ENCODE data around the gene HNRNPA2B1. TPM values are rescaled to one million over a fixed set of nuclear protein-coding genes. Genes with fewer than 3 reads are reported as not detected.

HNRNPA2B1 gene
- total and polyA plus RNA-seq, 2 of the 8 experiments (the other 6 are each of a cell fraction or from before 2014, with no cell fraction given): 276 to 1,255 TPM

- H3K4ac ChIP-seq (replicated peaks; ENCODE audit: insufficient read length, low read depth, low read length): no peak overlapping the region
- no peak for FAIRE-seq
- H4K8ac ChIP-seq (ENCODE audit: extremely low read depth, insufficient read depth, low read length): no peak overlapping the region
- peaks cover 0 to 15% (median under 1%) of the 10 kb centered on the region in 4 experiments; a peak in 2 of 8 replicates for H3K36me3 ChIP-seq (ENCODE audit: control insufficient read depth in 2 of 4, insufficient read depth in 4 of 4, low read length in 3 of 4)
- no peak overlapping the region for H3K56ac ChIP-seq (replicated peaks; ENCODE audit: insufficient read length, low read depth, low read length)
- no peak overlapping the region for H3K4me3 ChIP-seq (ENCODE audit: extremely low read depth in 1 of 4, insufficient read depth in 2 of 4, low read depth in 3 of 4, low read length in 4 of 4)
- no peak overlapping the region for H2AK5ac ChIP-seq (ENCODE audit: low read depth, low read length)
- DNase-seq (ENCODE audit: low read depth in 1 of 2, low spot score in 2 of 2): no peak
- H2AFZ ChIP-seq (ENCODE audit: low read length): no peak overlapping the region
- H3K79me1 ChIP-seq (ENCODE audit: low read depth, low read length): peaks cover 15% of the 10 kb centered on the region
- no peaks in the 10 kb centered on the region for H3K23me2 ChIP-seq (ENCODE audit: low read depth, low read length)
- ChIA-PET CTCF (ENCODE audit: partially characterized antibody) (interaction anchor here (1.0 to 1.4 kb wide), 5 partner anchors 9 to 195 kb away, joined by 3 to 8 read pairs (median 3); no protein-coding TSS in a partner anchor), POLR2A (ENCODE audit: partially characterized antibody) (interaction anchor here (2.3 to 3.2 kb wide), 3 partner anchors 10 to 18 kb away, joined by 7 to 16 read pairs (median 14); no protein-coding TSS in a partner anchor)
- H3K4me2 ChIP-seq (ENCODE audit: insufficient read depth in 1 of 2, low read depth in 2 of 2, low read length in 2 of 2): no peak overlapping the region
- H2BK120ac ChIP-seq (replicated peaks; ENCODE audit: low read depth, low read length): no peak overlapping the region
- no peak overlapping the region for H3K18ac ChIP-seq (ENCODE audit: extremely low read depth, low read length)
- H4K5ac ChIP-seq (ENCODE audit: insufficient read length, low read depth, low read length): no peak overlapping the region
- H2BK15ac ChIP-seq (ENCODE audit: low read length): no peak overlapping the region
- H4K91ac ChIP-seq (replicated peaks; ENCODE audit: insufficient read length, low read length): no peak overlapping the region
- H3K9me3 ChIP-seq (ENCODE audit: insufficient read depth in 2 of 2, low read depth in 1 of 2, low read length in 1 of 2): peaks cover 0 to 6% of the 10 kb centered on the region in 2 experiments; a peak in 2 of 4 replicates
- no peak overlapping the region for H3K14ac ChIP-seq (ENCODE audit: insufficient read length)
- H3K27me3 ChIP-seq (replicated peaks in 1 of 4; ENCODE audit: control insufficient read depth in 3 of 4, extremely low read depth in 1 of 4, insufficient read depth in 3 of 4, low read length in 3 of 4): no peaks in the 10 kb centered on the region
- H3K9ac ChIP-seq (replicated peaks in 1 of 4; ENCODE audit: extremely low read depth in 1 of 4, low read depth in 3 of 4, low read length in 3 of 4): no peak overlapping the region
- H2BK20ac ChIP-seq (ENCODE audit: low read length): no peak overlapping the region
- H2BK12ac ChIP-seq (ENCODE audit: low read depth, low read length): no peak overlapping the region
- TF ChIP-seq MAX (IDR thresholded peaks at IDR 0.05) (no peak), SAP30 (IDR thresholded peaks at IDR 0.05; ENCODE audit: insufficient read depth, insufficient replicate concordance, low read length) (no peak), RFX5 (IDR thresholded peaks at IDR 0.05; ENCODE audit: borderline replicate concordance, low read depth, low read length) (no peak), KDM4A (IDR thresholded peaks at IDR 0.05; ENCODE audit: low read depth, low read length, severe bottlenecking) (no peak), MAFK (IDR thresholded peaks at IDR 0.05; ENCODE audit: low read depth, low read length) (no peak), ZNF274 (IDR thresholded peaks at IDR 0.05; ENCODE audit: borderline replicate concordance, extremely low read depth, low read length) (no peak), RBBP5 (IDR thresholded peaks at IDR 0.05; ENCODE audit: borderline replicate concordance, low read depth, low read length) (no peak), TBP (IDR thresholded peaks at IDR 0.05; ENCODE audit: low read depth, low read length) (no peak)
- peaks cover 16 to 95% of the 10 kb centered on the region in 2 experiments for H3K79me2 ChIP-seq (ENCODE audit: control insufficient read depth in 1 of 2, insufficient read depth in 2 of 2, low read length in 2 of 2)
- WGBS, 2 experiments (ENCODE audit: extremely low coverage in 1 of 2, insufficient coverage in 1 of 2, insufficient read length in 1 of 2, insufficient replicate concordance in 2 of 2, low coverage in 1 of 2, low lambda C conversion rate in 2 of 2, missing lambda C conversion rate in 1 of 2): 100% methylated on average over 1 of the region's 1 CpG; no CpG with 5 or more reads in 1 of the 2 experiments
- peaks cover 7 to 18% of the 10 kb centered on the region in 2 experiments for H4K20me1 ChIP-seq (replicated peaks in 1 of 2; ENCODE audit: control insufficient read depth in 1 of 2, insufficient read depth in 2 of 2, low read length in 2 of 2)
- H3K4me1 ChIP-seq (replicated peaks in 1 of 4; ENCODE audit: control insufficient read depth in 3 of 4, insufficient read depth in 4 of 4, low read length in 3 of 4): peaks cover 5 to 16% (median 10%) of the 10 kb centered on the region in 4 experiments; a peak in 6 of 7 replicates
- H3K27ac ChIP-seq (ENCODE audit: low read depth, low read length): no peak overlapping the region
- H3K23ac ChIP-seq (ENCODE audit: insufficient read length): no peak overlapping the region
- no peak overlapping the region for H2BK5ac ChIP-seq (ENCODE audit: low read depth, low read length)
These were observed 29.9 kb downstream of the HNRNPA2B1 start for GRCh38 chr7:26170663-26171062.

Measured in H1 (cell line).